ENCODE results near the gene RNF39.

The RNF39 gene

GRCh38 chr6:30103872-30104179 lies 28.3 kb upstream of the RNF39 start:
- H3K27ac ChIP-seq: no peak overlapping the region
- TF ChIP-seq CTCF (IDR thresholded peaks at IDR 0.05): no peak
- no peaks in the 10 kb centered on the region for H3K9me3 ChIP-seq
- peaks cover 100% of the 10 kb centered on the region for H3K27me3 ChIP-seq
- H3K36me3 ChIP-seq: no peaks in the 10 kb centered on the region
- H3K4me3 ChIP-seq (ENCODE audit: low read depth in 1 of 2, low read length in 1 of 2): peak overlapping the region in 1 of 2 experiments; percentile 21
- H3K4me1 ChIP-seq (ENCODE audit: control insufficient read depth in 1 of 2, insufficient read depth in 1 of 2, low read depth in 1 of 2, low read length in 1 of 2): peaks cover 30 to 34% of the 10 kb centered on the region in 2 experiments

- H3K4me3 ChIP-seq (ENCODE audit: low read depth in 1 of 2, low read length in 1 of 2): peak overlapping the region; percentile 21 to 66
- peaks cover 100% of the 10 kb centered on the region for H3K27me3 ChIP-seq
- H3K27ac ChIP-seq: peak overlapping the region; percentile 23
- H3K4me1 ChIP-seq (ENCODE audit: control insufficient read depth in 1 of 2, insufficient read depth in 1 of 2, low read depth in 1 of 2, low read length in 1 of 2): peaks cover 30 to 34% of the 10 kb centered on the region in 2 experiments
- no peaks in the 10 kb centered on the region for H3K36me3 ChIP-seq
- H3K9me3 ChIP-seq: no peaks in the 10 kb centered on the region
- TF ChIP-seq CTCF (IDR thresholded peaks at IDR 0.05): peak; percentile 89
Measured at GRCh38 chr6:30102970-30103871, 27.7 kb upstream of the RNF39 start.

- H3K9me3 ChIP-seq: no peaks in the 10 kb centered on the region
- H3K27ac ChIP-seq: peak overlapping the region; percentile 23
- H3K4me3 ChIP-seq (ENCODE audit: low read depth in 1 of 2, low read length in 1 of 2): peak overlapping the region; percentile 59 to 66
- peaks cover 100% of the 10 kb centered on the region for H3K27me3 ChIP-seq
- no peak for TF ChIP-seq CTCF (IDR thresholded peaks at IDR 0.05)
- peaks cover 30 to 34% of the 10 kb centered on the region in 2 experiments for H3K4me1 ChIP-seq (ENCODE audit: control insufficient read depth in 1 of 2, insufficient read depth in 1 of 2, low read depth in 1 of 2, low read length in 1 of 2)
- H3K36me3 ChIP-seq: no peaks in the 10 kb centered on the region
Measured at GRCh38 chr6:30102414-30102969, 26.9 kb upstream of the RNF39 start.

- no peaks in the 10 kb centered on the region for H3K9me3 ChIP-seq
- no peaks in the 10 kb centered on the region for H3K36me3 ChIP-seq
- H3K4me1 ChIP-seq (ENCODE audit: control insufficient read depth in 1 of 2, insufficient read depth in 1 of 2, low read depth in 1 of 2, low read length in 1 of 2): peaks cover 30 to 34% of the 10 kb centered on the region in 2 experiments
- TF ChIP-seq CTCF (IDR thresholded peaks at IDR 0.05): peak; percentile 10
- H3K4me3 ChIP-seq (ENCODE audit: low read depth in 1 of 2, low read length in 1 of 2): peak overlapping the region; percentile 59 to 66
- H3K27me3 ChIP-seq: peaks cover 100% of the 10 kb centered on the region
- no peak overlapping the region for H3K27ac ChIP-seq
Measured at GRCh38 chr6:30101444-30102413, 26.2 kb upstream of the RNF39 start.
